ENCODE data around the gene MED17.
A peak's percentile ranks its signal among the peaks of the same experiment; 100 is the strongest.
"Not testable (repeated sequence)": the region's sequence is repeated elsewhere in the genome, so short reads cannot be mapped to it uniquely, and the experiment has no call there.

The MED17 gene

GRCh38 chr11:93773045-93773477, 11.0 kb upstream of the MED17 start:
- Histone ChIP-seq H3K4me3 (ENCODE audit: low read depth in 1 of 2, low read length in 1 of 2) (no peak overlapping the region), H3K4me1 (ENCODE audit: control insufficient read depth in 1 of 2, insufficient read depth in 1 of 2, low read depth in 1 of 2, low read length in 1 of 2) (no peaks in the 10 kb centered on the region), H3K36me3 (no peaks in the 10 kb centered on the region), H3K27me3 (no peaks in the 10 kb centered on the region), H3K27ac (no peak overlapping the region), H3K9me3 (no peaks in the 10 kb centered on the region)
- TF ChIP-seq CTCF (IDR thresholded peaks at IDR 0.05): no peak

- Histone ChIP-seq H3K27ac (no peak overlapping the region), H3K36me3 (no peaks in the 10 kb centered on the region), H3K4me3 (ENCODE audit: low read depth in 1 of 2, low read length in 1 of 2) (no peak overlapping the region), H3K27me3 (no peaks in the 10 kb centered on the region), H3K9me3 (no peaks in the 10 kb centered on the region), H3K4me1 (ENCODE audit: control insufficient read depth in 1 of 2, insufficient read depth in 1 of 2, low read depth in 1 of 2, low read length in 1 of 2) (no peaks in the 10 kb centered on the region)
- TF ChIP-seq CTCF (IDR thresholded peaks at IDR 0.05): no peak
Measured at GRCh38 chr11:93773601-93774200, 10.4 kb upstream of the MED17 start.

GRCh38 chr11:93774560-93774959, 9.5 kb upstream of the MED17 start:
- not testable (repeated sequence) for H3K9me3 ChIP-seq; H3K27ac ChIP-seq; H3K36me3 ChIP-seq; H3K4me3 ChIP-seq (ENCODE audit: low read depth in 1 of 2, low read length in 1 of 2); H3K27me3 ChIP-seq; H3K4me1 ChIP-seq (ENCODE audit: control insufficient read depth in 1 of 2, insufficient read depth in 1 of 2, low read depth in 1 of 2, low read length in 1 of 2)

GRCh38 chr11:93775289-93775688, 8.8 kb upstream of the MED17 start:
- Histone ChIP-seq H3K4me1 (ENCODE audit: control insufficient read depth in 1 of 2, insufficient read depth in 1 of 2, low read depth in 1 of 2, low read length in 1 of 2) (no peaks in the 10 kb centered on the region), H3K9me3 (no peaks in the 10 kb centered on the region), H3K27ac (no peak overlapping the region), H3K4me3 (ENCODE audit: low read depth in 1 of 2, low read length in 1 of 2) (no peak overlapping the region), H3K36me3 (no peaks in the 10 kb centered on the region), H3K27me3 (no peaks in the 10 kb centered on the region)
- no peak for TF ChIP-seq CTCF (IDR thresholded peaks at IDR 0.05)

GRCh38 chr11:93783362-93783761, 720 bp upstream of the MED17 start:
- Histone ChIP-seq H3K4me3 (ENCODE audit: low read depth in 1 of 2, low read length in 1 of 2) (peak overlapping the region; percentile 90 to 95), H3K9me3 (no peaks in the 10 kb centered on the region), H3K27me3 (no peaks in the 10 kb centered on the region), H3K4me1 (ENCODE audit: control insufficient read depth in 1 of 2, insufficient read depth in 1 of 2, low read depth in 1 of 2, low read length in 1 of 2) (peaks cover 24 to 27% of the 10 kb centered on the region in 2 experiments), H3K27ac (no peak overlapping the region), H3K36me3 (peaks cover 9% of the 10 kb centered on the region)
- no peak for TF ChIP-seq CTCF (IDR thresholded peaks at IDR 0.05)

- Histone ChIP-seq H3K27me3 (no peaks in the 10 kb centered on the region), H3K36me3 (peaks cover 9% of the 10 kb centered on the region), H3K9me3 (no peaks in the 10 kb centered on the region), H3K27ac (peak overlapping the region; percentile 92), H3K4me1 (ENCODE audit: control insufficient read depth in 1 of 2, insufficient read depth in 1 of 2, low read depth in 1 of 2, low read length in 1 of 2) (peaks cover 24 to 27% of the 10 kb centered on the region in 2 experiments), H3K4me3 (ENCODE audit: low read depth in 1 of 2, low read length in 1 of 2) (peak overlapping the region; percentile 90 to 95)
- no peak for TF ChIP-seq CTCF (IDR thresholded peaks at IDR 0.05)
Measured at GRCh38 chr11:93783765-93784144, 327 bp upstream of the MED17 start.

Measured in neutrophil (primary cell).